Fibroblast of pulmonary artery (primary cell): ENCODE results near the gene ANTXR2.

ENCODE experiments used
- DNase-seq: peaks from one replicate; pipeline ENCODE4 v3.0.0-alpha.2; 2010; ENCODE audit warnings: low read depth
- H3K4me3 ChIP-seq: replicated peaks from 2 replicates; pipeline ENCODE4 v1.5.1; 2011; ENCODE audit warnings: low read depth, mild to moderate bottlenecking, control low read depth, low read length, moderate library complexity
- CTCF ChIP-seq: IDR thresholded peaks from 2 replicates; pipeline ENCODE4 v1.5.1; 2011; ENCODE audit warnings: mild to moderate bottlenecking, control low read depth, low read length, inconsistent platforms; ENCODE audit errors: missing control alignments

The ANTXR2 gene

GRCh38 chr4:80099671-80100070, 26.6 kb upstream of the ANTXR2 start:
- no peak overlapping the region for H3K4me3 ChIP-seq
- no peak for DNase-seq
- no peak for TF ChIP-seq CTCF

GRCh38 chr4:80098635-80099034, 25.6 kb upstream of the ANTXR2 start:
- no peak overlapping the region for H3K4me3 ChIP-seq
- TF ChIP-seq CTCF, result no peak
- DNase-seq, result no peak

- DNase-seq, result peak; percentile 94
- H3K4me3 ChIP-seq, result peak overlapping the region; percentile 16
These were observed 24.6 kb upstream of the ANTXR2 start for GRCh38 chr4:80097400-80098177.

GRCh38 chr4:80096175-80096850, 23.3 kb upstream of the ANTXR2 start:
- no peak overlapping the region for H3K4me3 ChIP-seq
- TF ChIP-seq CTCF, result no peak
- DNase-seq, result no peak

More at GRCh38 chr4:80097400-80098177, 24.6 kb upstream of the ANTXR2 start:
- no peak for TF ChIP-seq CTCF

- DNase-seq, result peak; percentile 39
These were observed 21.2 kb upstream of the ANTXR2 start for GRCh38 chr4:80094191-80094590.

GRCh38 chr4:80093563-80093962, 20.5 kb upstream of the ANTXR2 start:
- TF ChIP-seq CTCF, result no peak
- DNase-seq, result no peak
- H3K4me3 ChIP-seq, result no peak overlapping the region

More at GRCh38 chr4:80094191-80094590, 21.2 kb upstream of the ANTXR2 start:
- TF ChIP-seq CTCF, result no peak
- no peak overlapping the region for H3K4me3 ChIP-seq
